GM12801 (cell line): ENCODE results near the gene LRRC25.

ENCODE experiments used
- TF ChIP-seq, protein P1 (sequence below): IDR thresholded peaks from one replicate; pipeline ENCODE4 v1.5.1; 2011; ENCODE audit warnings: control low read depth; ENCODE audit not compliant: insufficient read length; ENCODE audit errors: extremely low read depth

LRRC25 gene

DNA sequence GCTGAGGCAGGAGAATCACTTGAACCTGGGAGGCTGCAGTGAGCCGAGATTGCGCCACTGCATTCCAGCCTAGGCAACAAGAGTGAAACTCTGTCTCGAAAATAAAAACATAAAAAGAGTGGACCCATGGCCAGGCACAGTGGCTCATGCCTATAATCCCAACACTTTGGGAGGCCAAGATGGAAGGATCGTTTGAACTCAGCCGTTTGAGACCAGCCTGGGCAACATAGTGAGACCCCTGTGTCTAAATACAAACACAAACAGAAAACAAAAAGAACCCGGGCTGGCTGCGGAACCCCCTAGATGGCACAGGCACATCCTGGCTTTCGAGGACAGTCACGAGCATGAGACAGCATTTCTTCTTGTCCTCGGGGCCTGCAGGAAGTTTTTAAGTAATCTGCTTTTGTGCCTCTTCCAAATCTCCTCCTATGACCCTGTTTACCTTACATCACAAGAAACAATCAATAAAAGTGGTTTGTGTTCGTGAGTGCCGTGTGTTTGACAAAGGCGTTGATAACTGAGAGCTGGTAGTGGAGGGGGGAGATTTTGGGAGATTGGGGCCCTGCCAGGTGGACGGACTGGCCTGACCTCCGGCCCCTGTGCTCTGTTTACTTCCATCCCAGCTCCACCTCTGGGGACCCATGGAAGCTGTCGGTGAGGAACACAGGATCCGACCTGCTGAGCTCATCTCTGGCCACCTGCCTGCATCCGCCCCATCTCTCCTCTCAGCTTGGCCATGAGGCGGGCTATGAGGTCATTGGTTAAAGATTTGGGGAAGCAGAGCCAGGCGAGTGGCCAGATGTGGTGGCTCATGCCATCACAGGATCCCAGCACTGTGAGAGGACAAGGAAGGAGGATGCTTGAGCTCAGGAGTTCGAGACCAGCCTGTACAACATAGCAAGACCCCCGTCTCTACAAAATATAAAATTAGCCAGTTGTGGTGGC is 17.3 kb downstream of the LRRC25 start:
- TF ChIP-seq, protein P1, sequence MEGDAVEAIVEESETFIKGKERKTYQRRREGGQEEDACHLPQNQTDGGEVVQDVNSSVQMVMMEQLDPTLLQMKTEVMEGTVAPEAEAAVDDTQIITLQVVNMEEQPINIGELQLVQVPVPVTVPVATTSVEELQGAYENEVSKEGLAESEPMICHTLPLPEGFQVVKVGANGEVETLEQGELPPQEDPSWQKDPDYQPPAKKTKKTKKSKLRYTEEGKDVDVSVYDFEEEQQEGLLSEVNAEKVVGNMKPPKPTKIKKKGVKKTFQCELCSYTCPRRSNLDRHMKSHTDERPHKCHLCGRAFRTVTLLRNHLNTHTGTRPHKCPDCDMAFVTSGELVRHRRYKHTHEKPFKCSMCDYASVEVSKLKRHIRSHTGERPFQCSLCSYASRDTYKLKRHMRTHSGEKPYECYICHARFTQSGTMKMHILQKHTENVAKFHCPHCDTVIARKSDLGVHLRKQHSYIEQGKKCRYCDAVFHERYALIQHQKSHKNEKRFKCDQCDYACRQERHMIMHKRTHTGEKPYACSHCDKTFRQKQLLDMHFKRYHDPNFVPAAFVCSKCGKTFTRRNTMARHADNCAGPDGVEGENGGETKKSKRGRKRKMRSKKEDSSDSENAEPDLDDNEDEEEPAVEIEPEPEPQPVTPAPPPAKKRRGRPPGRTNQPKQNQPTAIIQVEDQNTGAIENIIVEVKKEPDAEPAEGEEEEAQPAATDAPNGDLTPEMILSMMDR: no peak

DNA sequence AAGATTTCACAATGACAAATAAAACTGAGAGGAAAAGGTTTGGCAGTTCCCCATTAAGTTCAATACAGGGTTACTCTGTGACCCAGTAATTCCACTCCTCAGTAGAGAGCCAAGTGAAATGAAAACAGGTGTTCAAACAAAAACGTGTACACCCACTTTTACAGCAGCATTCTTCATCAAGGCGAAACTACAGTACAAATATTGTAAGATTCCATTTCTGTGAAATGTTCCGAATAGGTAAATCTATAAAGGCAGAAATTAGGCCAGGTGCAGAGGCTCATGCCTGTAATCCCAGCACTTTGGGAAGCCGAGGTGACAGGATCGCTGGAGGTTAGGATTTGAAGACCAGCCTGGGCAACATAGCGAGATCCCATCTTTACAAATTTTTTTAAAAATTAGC is 20.4 kb downstream of the LRRC25 start:
- TF ChIP-seq, protein P1: no peak

DNA sequence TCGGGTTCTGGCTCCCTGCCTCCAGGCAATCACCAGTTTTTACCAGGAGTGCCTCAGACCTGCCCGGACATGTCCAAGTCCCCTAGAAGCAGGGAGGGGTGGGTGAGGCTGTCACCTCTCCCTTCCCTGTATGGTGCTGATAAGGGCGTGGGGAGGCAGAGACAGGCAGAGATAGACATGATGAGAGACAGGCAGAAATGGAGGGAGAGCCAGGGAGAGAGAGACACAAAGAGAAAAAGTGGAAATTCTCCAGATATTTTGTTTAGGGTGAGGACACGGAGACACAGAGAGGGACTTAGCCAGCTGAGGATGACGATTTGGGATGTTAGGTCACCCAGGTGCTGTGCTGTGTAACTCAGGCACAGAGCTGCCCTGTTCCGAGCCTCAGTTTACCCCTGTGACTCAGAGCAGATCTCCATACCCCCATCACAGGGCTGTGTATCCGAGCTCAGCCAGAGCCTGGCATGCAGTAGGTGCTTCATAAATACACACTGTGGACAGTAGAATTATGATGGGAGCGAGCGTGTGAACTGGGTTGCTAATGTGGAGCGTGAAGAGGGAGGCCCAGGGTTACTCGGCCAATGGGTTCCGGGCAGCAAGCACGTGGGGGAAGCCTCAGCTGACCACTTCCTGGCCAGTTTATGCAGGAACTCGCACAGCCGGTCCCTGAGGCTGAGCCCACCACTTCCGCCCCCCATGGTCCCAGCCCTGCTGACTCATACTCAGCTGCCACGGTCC is 23.4 kb downstream of the LRRC25 start:
- TF ChIP-seq, protein P1: no peak

DNA sequence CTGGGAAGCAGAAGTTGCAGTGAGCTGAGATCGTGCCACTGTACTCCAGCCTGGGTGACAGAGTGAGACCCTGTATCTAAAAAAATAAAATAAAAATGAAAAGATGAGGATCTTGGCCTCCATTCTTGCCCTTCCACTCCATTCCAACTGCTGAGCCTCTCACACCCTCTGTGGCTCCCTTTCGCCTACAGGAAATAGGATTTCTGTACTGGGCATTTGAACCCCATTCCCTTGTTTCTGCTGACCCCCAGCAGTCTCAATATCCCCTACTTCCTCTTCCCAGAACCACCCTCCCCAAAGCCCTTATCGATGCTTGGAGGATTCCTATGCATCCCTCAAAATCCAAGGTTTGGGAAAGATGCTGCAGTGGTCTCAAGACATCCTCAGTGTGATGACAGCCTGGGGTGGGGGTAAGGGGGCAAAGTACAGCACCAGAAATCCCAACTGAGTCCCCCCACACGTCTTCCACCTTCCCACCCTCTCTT is 24.0 kb downstream of the LRRC25 start:
- TF ChIP-seq, protein P1: no peak

DNA sequence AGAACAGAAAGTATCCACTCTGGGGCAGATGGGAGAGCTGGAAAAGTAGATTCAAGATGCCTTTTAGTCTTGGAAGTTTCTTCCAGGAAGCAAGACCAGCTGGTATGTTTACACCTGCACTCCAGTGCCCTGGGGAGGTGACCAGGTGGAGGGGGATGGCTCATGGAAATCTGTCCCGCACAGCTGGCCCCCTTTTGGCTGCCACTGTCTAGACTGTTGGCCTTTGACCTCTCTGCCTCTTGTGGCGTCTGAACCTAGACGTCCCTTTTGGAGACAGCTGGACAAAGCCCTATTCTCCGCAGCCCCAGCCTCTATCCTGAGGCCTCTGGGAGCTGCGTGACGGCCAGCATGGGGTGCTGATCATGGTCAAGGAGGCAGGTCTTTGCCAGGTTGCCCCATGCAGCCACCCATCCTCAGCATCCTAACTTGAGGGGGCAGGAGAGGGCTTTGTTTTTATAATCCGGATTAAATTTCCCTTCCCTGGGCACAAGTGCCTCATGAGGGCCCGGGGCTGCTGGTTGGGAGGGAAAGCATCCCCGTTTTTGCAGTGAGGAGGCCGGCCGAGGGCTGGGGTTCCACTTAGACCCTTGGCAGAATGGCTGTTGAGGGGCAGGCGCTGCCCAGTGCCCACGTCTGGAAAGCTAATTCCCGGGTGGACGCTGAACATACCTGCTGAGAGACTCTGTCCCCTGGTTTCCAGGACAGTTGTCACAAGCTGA is 28.8 kb downstream of the LRRC25 start:
- TF ChIP-seq, protein P1: no peak

DNA sequence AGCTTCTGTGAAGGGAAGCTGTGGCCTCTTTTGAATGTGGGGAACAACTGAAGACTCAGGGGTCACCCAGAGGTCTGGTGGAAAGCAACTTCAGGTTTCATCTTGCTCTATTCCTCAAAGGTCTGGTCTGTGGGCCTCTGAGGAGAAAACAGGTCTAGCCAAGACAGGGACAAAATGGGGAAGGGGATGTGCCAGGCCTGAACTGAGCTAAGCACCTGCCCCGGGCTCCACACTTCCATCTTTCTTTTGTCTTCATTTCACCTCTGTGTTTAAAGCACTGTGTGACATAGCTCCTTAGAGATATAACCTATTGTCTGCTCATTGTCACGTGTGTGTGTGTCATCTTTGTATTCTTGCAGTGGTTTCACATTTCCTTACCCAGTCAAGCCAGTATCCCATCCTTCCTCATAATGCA is 31.4 kb downstream of the LRRC25 start:
- TF ChIP-seq, protein P1: no peak
